GM12878 (cell line): ENCODE data around the gene CENATAC. TPM values are rescaled to one million over a fixed set of nuclear protein-coding genes. Genes with fewer than 3 reads are reported as not detected.

Source experiments
- ATAC-seq: fragments of 200-7000 bp; cut with Tn5 transposase; 3 replicates; pipeline ENCODE4 v1.9.1; 2020; ENCODE audit warnings: mild to moderate bottlenecking, moderate library complexity
- BruUV-seq: library from RNA; stranded (reverse); fragments of 400-500 nt; replicated peaks from 2 replicates; lab custom pipeline; 2021; lab: Mats Ljungman, UMichigan
- CTCF ChIA-PET: fragments of 300-600 bp; sonication (Branson Sonifier 250); formaldehyde crosslinking; extraction: SDS; loops from one replicate; lab custom pipeline; 2021; ENCODE audit warnings: inconsistent platforms; lab: Yijun Ruan, JAX
- POLR2A ChIA-PET: fragments of 350-600 bp; formaldehyde crosslinking; extraction: SDS; loops from one replicate; lab custom pipeline; 2021; ENCODE audit warnings: inconsistent platforms; lab: Charles Lee
- RAD21 ChIA-PET: fragments of 300-600 bp; sonication (Branson Sonifier 250); formaldehyde crosslinking; loops from one replicate; lab custom pipeline; 2023; ENCODE audit warnings: antibody characterized with exemption; ENCODE audit not compliant: unreplicated experiment; lab: Charles Lee
- SMC1A ChIA-PET: fragments of 300-600 bp; sonication (Branson Sonifier 250); formaldehyde crosslinking; loops from one replicate; lab custom pipeline; 2023; ENCODE audit not compliant: unreplicated experiment, uncharacterized antibody; lab: Charles Lee
- DNase-seq: peaks from one replicate; pipeline ENCODE4 v3.0.0-alpha.2; 2011; ENCODE audit warnings: low read depth, low spot score
- FAIRE-seq: peaks from 3 replicates; lab custom pipeline; 2011; peaks lifted over from hg19 to GRCh38; lab: Jason Lieb, UNC
- H2AFZ ChIP-seq: 2 replicates; pipeline ENCODE4 v1.6.0; 2011; ENCODE audit warnings: low read depth, low read length, control low read depth; ENCODE audit not compliant: control insufficient read depth
- H3K27ac ChIP-seq: 2 replicates; pipeline ENCODE4 v1.5.1; 2011; ENCODE audit warnings: control low read depth; ENCODE audit not compliant: control insufficient read depth, insufficient read depth
- H3K27me3 ChIP-seq, 2 experiments: replicated peaks in 1 of 2; 2 replicates each; pipeline versions ENCODE4 v1.6.0 to v1.6.1; 2011; ENCODE audit warnings: low read length in 1 of 2; ENCODE audit not compliant: control insufficient read depth in 2 of 2, insufficient read depth in 2 of 2
- H3K36me3 ChIP-seq, 2 experiments: 2 replicates each; pipeline ENCODE4 v1.5.1; 2011; ENCODE audit warnings: low read length in 1 of 2; ENCODE audit not compliant: control insufficient read depth in 2 of 2, insufficient read depth in 2 of 2
- H3K4me1 ChIP-seq: 2 replicates; pipeline ENCODE4 v1.6.1; 2011; ENCODE audit warnings: mild to moderate bottlenecking, low read length, moderate library complexity, mixed read lengths; ENCODE audit not compliant: control insufficient read depth, insufficient read depth
- H3K4me2 ChIP-seq: 2 replicates; pipeline ENCODE4 v1.6.0; 2011; ENCODE audit warnings: control low read depth; ENCODE audit not compliant: control insufficient read depth, insufficient read depth
- H3K4me3 ChIP-seq: fragments of 200-600 bp; sonication (generic); 2 replicates; pipeline ENCODE4 v1.5.1; 2016
- H3K79me2 ChIP-seq: 2 replicates; pipeline ENCODE4 v1.6.0; 2011; ENCODE audit warnings: low read length; ENCODE audit not compliant: control insufficient read depth, insufficient read depth
- H3K9ac ChIP-seq: 2 replicates; pipeline ENCODE4 v1.8.0; 2011; ENCODE audit warnings: low read length, control low read depth, mixed read lengths; ENCODE audit not compliant: control insufficient read depth, insufficient read depth
- H3K9me3 ChIP-seq: replicated peaks from 3 replicates; pipeline ENCODE4 v1.5.1; 2011; ENCODE audit warnings: mild to moderate bottlenecking, low read length; ENCODE audit not compliant: control insufficient read depth, insufficient read depth
- H4K20me1 ChIP-seq: 2 replicates; pipeline ENCODE4 v1.6.0; 2011; ENCODE audit not compliant: control insufficient read depth, insufficient read depth
- BMI1 ChIP-seq: fragments of 450-650 bp; IDR thresholded peaks from 2 replicates; pipeline ENCODE4 v1.6.1; 2016; ENCODE audit warnings: mild to moderate bottlenecking, moderate library complexity, borderline replicate concordance
- EED ChIP-seq: sonication (generic); IDR thresholded peaks from 2 replicates; pipeline ENCODE4 v1.6.1; 2016; ENCODE audit warnings: antibody characterized with exemption, low read depth
- FOS ChIP-seq: IDR thresholded peaks from 3 replicates; pipeline ENCODE4 v1.6.1; 2011; ENCODE audit warnings: borderline replicate concordance; ENCODE audit not compliant: insufficient read length; ENCODE audit errors: extremely low read depth
- HCFC1 ChIP-seq: fragments of 150-350 bp; IDR thresholded peaks from 2 replicates; pipeline ENCODE4 v1.6.1; 2014; ENCODE audit warnings: low read length
- KAT2A ChIP-seq: conservative IDR thresholded peaks from 2 replicates; pipeline ENCODE4 v1.6.1; 2011; ENCODE audit warnings: low read depth, low read length; ENCODE audit not compliant: control insufficient read depth
- KDM1A ChIP-seq: fragments of 200-600 bp; sonication (generic); IDR thresholded peaks from 2 replicates; pipeline ENCODE4 v1.6.1; 2016; ENCODE audit warnings: borderline replicate concordance
- PAX8 ChIP-seq: fragments of 450-650 bp; IDR thresholded peaks from 2 replicates; pipeline ENCODE4 v1.6.1; 2017; ENCODE audit warnings: mild to moderate bottlenecking, moderate library complexity
- POLR2A ChIP-seq: IDR thresholded peaks from 2 replicates; pipeline ENCODE4 v1.6.1; 2011; ENCODE audit warnings: low read depth, mild to moderate bottlenecking, low read length
- RAD21 ChIP-seq: IDR thresholded peaks from 2 replicates; pipeline ENCODE4 v1.6.1; 2011; ENCODE audit warnings: mild to moderate bottlenecking, low read depth, low read length, moderate library complexity; ENCODE audit not compliant: insufficient read depth
- RB1 ChIP-seq: fragments of 450-650 bp; formaldehyde crosslinking; IDR thresholded peaks from 2 replicates; pipeline ENCODE4 v1.6.1; 2017; ENCODE audit warnings: mild to moderate bottlenecking, borderline replicate concordance
- RBBP5 ChIP-seq: fragments of 200-600 bp; sonication (generic); conservative IDR thresholded peaks from 2 replicates; pipeline ENCODE4 v1.6.1; 2016
- SIN3A ChIP-seq: IDR thresholded peaks from 2 replicates; pipeline ENCODE4 v1.6.1; 2012; ENCODE audit warnings: low read depth, low read length, improper control_type of control experiment
- SKIL ChIP-seq: fragments of 450-650 bp; IDR thresholded peaks from 2 replicates; pipeline ENCODE4 v1.6.1; 2017; ENCODE audit warnings: mild to moderate bottlenecking, low read depth, inconsistent platforms; ENCODE audit not compliant: poor library complexity, severe bottlenecking
- STAT1 ChIP-seq: fragments of 450-650 bp; conservative IDR thresholded peaks from 2 replicates; pipeline ENCODE4 v1.6.1; 2014; ENCODE audit warnings: antibody characterized with exemption, mild to moderate bottlenecking
- STAT3 ChIP-seq: IDR thresholded peaks from 2 replicates; pipeline ENCODE4 v1.6.1; 2011; ENCODE audit warnings: low read depth, low read length, improper control_type of control experiment
- YBX1 ChIP-seq: fragments of 450-650 bp; IDR thresholded peaks from 2 replicates; pipeline ENCODE4 v1.6.1; 2016; ENCODE audit warnings: antibody characterized with exemption
- ZBED1 ChIP-seq: IDR thresholded peaks from 2 replicates; pipeline ENCODE4 v1.6.1; 2016; ENCODE audit warnings: borderline replicate concordance
- WGBS: methylation state at CpG from one replicate; pipeline ENCODE4 v1.1.6; 2016; ENCODE audit warnings: low lambda C conversion rate; ENCODE audit not compliant: insufficient replicate concordance, insufficient coverage; ENCODE audit errors: missing lambda C conversion rate; 5-methylcytosine and 5-hydroxymethylcytosine counted together
- in situ Hi-C: fragments of 300-500 bp; cut with MboI; formaldehyde crosslinking; loops from 9 replicates; pipeline ENCODE4 v1.14.3; 2018; ENCODE audit warnings: mixed read lengths
- intact Hi-C: fragments of 100-400 bp; cut with micrococcal nuclease; formaldehyde crosslinking; loops from one replicate; pipeline ENCODE4 v1.14.2; 2022; ENCODE audit not compliant: unreplicated experiment
- polyA plus RNA-seq, 11 experiments: library from polyadenylated mRNA; depleted of rRNA in 4 of 11; unstranded in 6 of 11; stranded (reverse) in 5 of 11; fragments of >200 nt; fragmentation: Nextera tagmentation in 4 of 11; fragmentation: Illumina TruSeq in 1 of 11; extraction: Ambion mirVana in 4 of 11; extraction: Trizol in 1 of 11; gene quantifications; 1 replicate in 1 of 11; 2 replicates in 10 of 11; pipeline versions ENCODE4 v1.2.1 to v1.2.3, GENCODE V29; 2011 to 2016; ENCODE audit warnings: inconsistent platforms in 2 of 11, missing spikeins in 2 of 11, low read depth in 1 of 11
- total RNA-seq, 4 experiments: library from RNA; depleted of rRNA in 3 of 4; stranded (reverse); fragments of >200 nt in 3 of 4; fragmentation: Illumina TruSeq in 1 of 4; extraction: Trizol in 1 of 4; gene quantifications; 2 replicates each; pipeline versions ENCODE4 v1.2.1 to v1.2.3, GENCODE V29; 2013 to 2021
- TF ChIP-seq, protein P1 (sequence below): fragments of 450-650 bp; IDR thresholded peaks from 2 replicates; pipeline ENCODE4 v1.6.1; 2016; ENCODE audit warnings: mild to moderate bottlenecking, moderate library complexity, borderline replicate concordance

Gene CENATAC
- total and polyA plus RNA-seq, 10 of the 15 experiments (the other 5 are each of a cell fraction or from before 2014, with no cell fraction given) = 4.8 to 37.1 (median 24.1) TPM

- WGBS = 13% methylated on average over 2 of the region's 2 CpGs
- Histone ChIP-seq H4K20me1 (no peaks in the 10 kb centered on the region), H3K9me3 (no peaks in the 10 kb centered on the region), H3K27ac (no peak overlapping the region), H3K9ac (no peak overlapping the region), H3K36me3 (no peaks in the 10 kb centered on the region), H2AFZ (no peak overlapping the region), H3K79me2 (no peaks in the 10 kb centered on the region), H3K27me3 (peaks cover 0 to 6% of the 10 kb centered on the region in 2 experiments; a peak in 1 of 4 replicates), H3K4me2 (no peak overlapping the region), H3K4me3 (no peak overlapping the region), H3K4me1 (no peaks in the 10 kb centered on the region)
- FAIRE-seq (no peak), ATAC-seq (no peak), DNase-seq (no peak)
- ChIA-PET CTCF (interaction anchor here (1.2 to 3.5 kb wide), 4 partner anchors 27 to 271 kb away, joined by 3 to 18 read pairs (median 4); no protein-coding TSS in a partner anchor), POLR2A (interaction anchor here (0.6 kb wide), 1 partner anchor 613 kb away, joined by 3 read pairs; no protein-coding TSS in a partner anchor), SMC1A (interaction anchor here (1.0 kb wide), 1 partner anchor 326 kb away, joined by 3 read pairs; no protein-coding TSS in a partner anchor), RAD21 (interaction anchor here (1.7 kb wide), 1 partner anchor 21 kb away, joined by 4 read pairs; no protein-coding TSS in a partner anchor)
- intact Hi-C loops = no loop called here
- TF ChIP-seq PAX8 (no peak), SKIL (no peak), RAD21 (no peak), EED (no peak), YBX1 (no peak), KAT2A (no peak), BMI1 (no peak), HCFC1 (no peak), RBBP5 (no peak), ZBED1 (no peak), RB1 (no peak), STAT3 (no peak), SIN3A (no peak), KDM1A (no peak), STAT1 (no peak), FOS (no peak), POLR2A (no peak)
- TF ChIP-seq, protein P1, sequence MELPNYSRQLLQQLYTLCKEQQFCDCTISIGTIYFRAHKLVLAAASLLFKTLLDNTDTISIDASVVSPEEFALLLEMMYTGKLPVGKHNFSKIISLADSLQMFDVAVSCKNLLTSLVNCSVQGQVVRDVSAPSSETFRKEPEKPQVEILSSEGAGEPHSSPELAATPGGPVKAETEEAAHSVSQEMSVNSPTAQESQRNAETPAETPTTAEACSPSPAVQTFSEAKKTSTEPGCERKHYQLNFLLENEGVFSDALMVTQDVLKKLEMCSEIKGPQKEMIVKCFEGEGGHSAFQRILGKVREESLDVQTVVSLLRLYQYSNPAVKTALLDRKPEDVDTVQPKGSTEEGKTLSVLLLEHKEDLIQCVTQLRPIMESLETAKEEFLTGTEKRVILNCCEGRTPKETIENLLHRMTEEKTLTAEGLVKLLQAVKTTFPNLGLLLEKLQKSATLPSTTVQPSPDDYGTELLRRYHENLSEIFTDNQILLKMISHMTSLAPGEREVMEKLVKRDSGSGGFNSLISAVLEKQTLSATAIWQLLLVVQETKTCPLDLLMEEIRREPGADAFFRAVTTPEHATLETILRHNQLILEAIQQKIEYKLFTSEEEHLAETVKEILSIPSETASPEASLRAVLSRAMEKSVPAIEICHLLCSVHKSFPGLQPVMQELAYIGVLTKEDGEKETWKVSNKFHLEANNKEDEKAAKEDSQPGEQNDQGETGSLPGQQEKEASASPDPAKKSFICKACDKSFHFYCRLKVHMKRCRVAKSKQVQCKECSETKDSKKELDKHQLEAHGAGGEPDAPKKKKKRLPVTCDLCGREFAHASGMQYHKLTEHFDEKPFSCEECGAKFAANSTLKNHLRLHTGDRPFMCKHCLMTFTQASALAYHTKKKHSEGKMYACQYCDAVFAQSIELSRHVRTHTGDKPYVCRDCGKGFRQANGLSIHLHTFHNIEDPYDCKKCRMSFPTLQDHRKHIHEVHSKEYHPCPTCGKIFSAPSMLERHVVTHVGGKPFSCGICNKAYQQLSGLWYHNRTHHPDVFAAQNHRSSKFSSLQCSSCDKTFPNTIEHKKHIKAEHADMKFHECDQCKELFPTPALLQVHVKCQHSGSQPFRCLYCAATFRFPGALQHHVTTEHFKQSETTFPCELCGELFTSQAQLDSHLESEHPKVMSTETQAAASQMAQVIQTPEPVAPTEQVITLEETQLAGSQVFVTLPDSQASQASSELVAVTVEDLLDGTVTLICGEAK = no peak
- no TSS peak for BruUV-seq
- in situ Hi-C loops = loop anchor here (5.0 kb wide), 1 partner anchor 51 kb away; no protein-coding TSS in a partner anchor
Measured at GRCh38 chr11:118958577-118958976, 39.4 kb upstream of the CENATAC start.
